Measurements from ENCODE around the gene WNT3A.

DNA sequence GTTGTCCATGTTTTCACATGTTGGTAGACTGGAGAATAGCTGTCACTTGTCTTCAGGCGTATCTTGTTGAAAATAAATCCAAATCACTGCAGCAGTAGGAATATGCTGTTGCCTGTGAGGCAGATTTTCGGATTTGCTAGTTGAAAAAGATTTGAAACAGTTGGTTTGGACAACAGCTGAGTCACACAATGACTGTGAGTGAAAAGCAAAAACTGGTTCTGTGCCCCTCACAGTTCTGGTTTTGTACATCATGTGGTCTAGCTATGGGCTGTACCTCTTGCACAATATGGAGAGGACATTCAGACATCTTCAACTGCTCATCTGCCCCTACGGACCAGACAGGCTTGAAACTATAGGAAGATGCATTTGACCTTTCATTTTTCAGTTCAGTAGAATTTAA lies 77.5 kb downstream of the WNT3A start:
- TF ChIP-seq, protein P1, sequence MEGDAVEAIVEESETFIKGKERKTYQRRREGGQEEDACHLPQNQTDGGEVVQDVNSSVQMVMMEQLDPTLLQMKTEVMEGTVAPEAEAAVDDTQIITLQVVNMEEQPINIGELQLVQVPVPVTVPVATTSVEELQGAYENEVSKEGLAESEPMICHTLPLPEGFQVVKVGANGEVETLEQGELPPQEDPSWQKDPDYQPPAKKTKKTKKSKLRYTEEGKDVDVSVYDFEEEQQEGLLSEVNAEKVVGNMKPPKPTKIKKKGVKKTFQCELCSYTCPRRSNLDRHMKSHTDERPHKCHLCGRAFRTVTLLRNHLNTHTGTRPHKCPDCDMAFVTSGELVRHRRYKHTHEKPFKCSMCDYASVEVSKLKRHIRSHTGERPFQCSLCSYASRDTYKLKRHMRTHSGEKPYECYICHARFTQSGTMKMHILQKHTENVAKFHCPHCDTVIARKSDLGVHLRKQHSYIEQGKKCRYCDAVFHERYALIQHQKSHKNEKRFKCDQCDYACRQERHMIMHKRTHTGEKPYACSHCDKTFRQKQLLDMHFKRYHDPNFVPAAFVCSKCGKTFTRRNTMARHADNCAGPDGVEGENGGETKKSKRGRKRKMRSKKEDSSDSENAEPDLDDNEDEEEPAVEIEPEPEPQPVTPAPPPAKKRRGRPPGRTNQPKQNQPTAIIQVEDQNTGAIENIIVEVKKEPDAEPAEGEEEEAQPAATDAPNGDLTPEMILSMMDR (IDR thresholded peaks at IDR 0.05; ENCODE audit: insufficient read depth, low read length), result no peak
- TF ChIP-seq POLR2AphosphoS5 (IDR thresholded peaks at IDR 0.05; ENCODE audit: low read depth) (no peak), GABPA (IDR thresholded peaks at IDR 0.05; ENCODE audit: low read depth) (no peak), SPI1 (IDR thresholded peaks at IDR 0.05; ENCODE audit: borderline replicate concordance, low read depth) (no peak)
- TF ChIP-seq, protein P2, sequence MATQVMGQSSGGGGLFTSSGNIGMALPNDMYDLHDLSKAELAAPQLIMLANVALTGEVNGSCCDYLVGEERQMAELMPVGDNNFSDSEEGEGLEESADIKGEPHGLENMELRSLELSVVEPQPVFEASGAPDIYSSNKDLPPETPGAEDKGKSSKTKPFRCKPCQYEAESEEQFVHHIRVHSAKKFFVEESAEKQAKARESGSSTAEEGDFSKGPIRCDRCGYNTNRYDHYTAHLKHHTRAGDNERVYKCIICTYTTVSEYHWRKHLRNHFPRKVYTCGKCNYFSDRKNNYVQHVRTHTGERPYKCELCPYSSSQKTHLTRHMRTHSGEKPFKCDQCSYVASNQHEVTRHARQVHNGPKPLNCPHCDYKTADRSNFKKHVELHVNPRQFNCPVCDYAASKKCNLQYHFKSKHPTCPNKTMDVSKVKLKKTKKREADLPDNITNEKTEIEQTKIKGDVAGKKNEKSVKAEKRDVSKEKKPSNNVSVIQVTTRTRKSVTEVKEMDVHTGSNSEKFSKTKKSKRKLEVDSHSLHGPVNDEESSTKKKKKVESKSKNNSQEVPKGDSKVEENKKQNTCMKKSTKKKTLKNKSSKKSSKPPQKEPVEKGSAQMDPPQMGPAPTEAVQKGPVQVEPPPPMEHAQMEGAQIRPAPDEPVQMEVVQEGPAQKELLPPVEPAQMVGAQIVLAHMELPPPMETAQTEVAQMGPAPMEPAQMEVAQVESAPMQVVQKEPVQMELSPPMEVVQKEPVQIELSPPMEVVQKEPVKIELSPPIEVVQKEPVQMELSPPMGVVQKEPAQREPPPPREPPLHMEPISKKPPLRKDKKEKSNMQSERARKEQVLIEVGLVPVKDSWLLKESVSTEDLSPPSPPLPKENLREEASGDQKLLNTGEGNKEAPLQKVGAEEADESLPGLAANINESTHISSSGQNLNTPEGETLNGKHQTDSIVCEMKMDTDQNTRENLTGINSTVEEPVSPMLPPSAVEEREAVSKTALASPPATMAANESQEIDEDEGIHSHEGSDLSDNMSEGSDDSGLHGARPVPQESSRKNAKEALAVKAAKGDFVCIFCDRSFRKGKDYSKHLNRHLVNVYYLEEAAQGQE (IDR thresholded peaks at IDR 0.05; ENCODE audit: insufficient replicate concordance, low read depth), result no peak

Data from HL-60 (cell line).